Spleen (tissue), 7 donors: ENCODE measurements around the gene SLC44A4.

Experiments
- POLR2AphosphoS5 ChIP-seq, 3 donors: sonication (generic); formaldehyde crosslinking; IDR thresholded peaks; one replicate each; pipeline ENCODE4 v1.5.1; 2017; ENCODE audit warnings: antibody characterized with exemption in 3 of 3
- TF ChIP-seq, protein P1 (sequence below), 11 experiments: fragments of 200-600 bp in 7 of 11; fragments of 450-650 bp in 4 of 11; sonication (generic) in 4 of 11; IDR thresholded peaks in 8 of 11; conservative IDR thresholded peaks in 3 of 11; 1 replicate in 7 of 11; 2 replicates in 4 of 11; pipeline versions ENCODE4 v1.4.0 to v1.8.0; 2016 to 2021; ENCODE audit warnings: antibody characterized with exemption in 11 of 11, inconsistent platforms in 4 of 11, mild to moderate bottlenecking in 1 of 11
- donor health status: DM: no; HTN: no; CAD: no; lungs with moderate emphysema.
- donor health status: DM: no; HTN: no; CAD: no.
- donor health status: DM: no; HTN: no; CAD: no.

DNA sequence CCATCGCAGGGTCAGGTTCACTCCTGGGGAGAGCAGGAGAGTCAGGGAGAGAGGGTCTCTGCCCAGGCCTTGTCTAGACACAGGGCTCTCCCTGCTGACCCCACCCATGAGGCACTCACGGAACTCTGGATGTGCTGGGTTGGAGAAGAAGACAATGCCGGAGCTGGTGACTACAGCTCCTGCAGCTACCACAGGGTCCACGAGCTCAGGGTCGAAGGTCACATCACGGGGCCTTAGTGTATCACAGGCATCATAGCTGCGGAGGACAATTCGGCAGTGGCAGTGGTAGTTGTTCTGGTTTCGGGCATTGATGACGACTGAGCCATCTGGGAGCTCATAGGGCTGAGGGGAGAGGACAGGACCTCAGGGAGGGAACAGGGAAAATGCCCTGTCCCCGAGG is 18.9 kb downstream of the SLC44A4 start:
- TF ChIP-seq, protein P1, sequence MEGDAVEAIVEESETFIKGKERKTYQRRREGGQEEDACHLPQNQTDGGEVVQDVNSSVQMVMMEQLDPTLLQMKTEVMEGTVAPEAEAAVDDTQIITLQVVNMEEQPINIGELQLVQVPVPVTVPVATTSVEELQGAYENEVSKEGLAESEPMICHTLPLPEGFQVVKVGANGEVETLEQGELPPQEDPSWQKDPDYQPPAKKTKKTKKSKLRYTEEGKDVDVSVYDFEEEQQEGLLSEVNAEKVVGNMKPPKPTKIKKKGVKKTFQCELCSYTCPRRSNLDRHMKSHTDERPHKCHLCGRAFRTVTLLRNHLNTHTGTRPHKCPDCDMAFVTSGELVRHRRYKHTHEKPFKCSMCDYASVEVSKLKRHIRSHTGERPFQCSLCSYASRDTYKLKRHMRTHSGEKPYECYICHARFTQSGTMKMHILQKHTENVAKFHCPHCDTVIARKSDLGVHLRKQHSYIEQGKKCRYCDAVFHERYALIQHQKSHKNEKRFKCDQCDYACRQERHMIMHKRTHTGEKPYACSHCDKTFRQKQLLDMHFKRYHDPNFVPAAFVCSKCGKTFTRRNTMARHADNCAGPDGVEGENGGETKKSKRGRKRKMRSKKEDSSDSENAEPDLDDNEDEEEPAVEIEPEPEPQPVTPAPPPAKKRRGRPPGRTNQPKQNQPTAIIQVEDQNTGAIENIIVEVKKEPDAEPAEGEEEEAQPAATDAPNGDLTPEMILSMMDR (IDR thresholded peaks at IDR 0.05 in 8 of 11, conservative IDR thresholded peaks at IDR 0.05 in 3 of 11), result no peak
- no peak for TF ChIP-seq POLR2AphosphoS5 (IDR thresholded peaks at IDR 0.05)
